Fibroblast of skin of abdomen (primary cell): ENCODE measurements around the gene IL16.
"Not testable (repeated sequence)": the region's sequence is repeated elsewhere in the genome, so short reads cannot be mapped to it uniquely, and the experiment has no call there.

Experiments used
- DNase-seq: peaks from one replicate; pipeline ENCODE4 v3.0.0-alpha.2; 2013

IL16 gene

DNA sequence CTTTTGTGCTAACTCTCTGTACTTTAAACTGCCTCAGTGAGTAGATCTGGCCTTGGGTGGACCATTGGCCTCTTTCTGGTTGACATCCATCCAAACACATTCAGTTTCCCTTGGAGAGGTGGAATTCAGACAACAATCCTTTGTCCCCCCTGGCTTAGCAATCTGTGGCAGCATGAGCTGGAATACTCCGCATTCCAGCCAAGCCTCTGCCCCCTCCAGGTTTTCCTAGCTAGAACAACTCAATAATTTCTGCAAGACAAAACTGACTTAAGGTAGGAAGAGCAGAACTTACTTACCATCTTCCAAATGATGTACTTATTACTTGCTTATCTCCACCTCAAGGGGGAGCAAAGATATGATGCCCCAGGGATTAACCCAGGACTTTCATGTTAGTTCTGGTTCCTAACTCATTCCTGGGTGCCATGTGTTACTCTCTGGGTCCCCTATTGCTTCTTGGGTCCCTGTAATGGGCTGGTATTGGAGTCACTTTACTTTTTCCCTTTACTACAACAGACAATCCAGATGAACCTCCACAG is 21.8 kb upstream of the IL16 start:
- no peak for DNase-seq

DNA sequence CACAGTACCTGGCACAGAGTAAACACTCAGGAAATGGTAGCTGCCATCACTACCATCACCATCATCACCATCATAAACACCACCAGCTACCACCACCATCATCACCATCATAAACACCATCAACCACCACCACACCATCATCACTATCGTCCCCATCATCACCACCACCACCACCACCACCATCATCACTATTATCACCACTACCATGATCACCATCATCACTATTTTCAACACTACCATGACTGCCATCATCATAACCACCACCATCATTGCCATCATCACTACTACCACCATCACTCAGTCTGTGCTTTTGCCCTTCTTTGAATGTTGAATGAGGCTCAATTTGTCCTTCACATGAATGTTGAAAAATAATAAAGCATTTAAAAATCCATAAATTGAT is 21.2 kb upstream of the IL16 start:
- no peak for DNase-seq

DNA sequence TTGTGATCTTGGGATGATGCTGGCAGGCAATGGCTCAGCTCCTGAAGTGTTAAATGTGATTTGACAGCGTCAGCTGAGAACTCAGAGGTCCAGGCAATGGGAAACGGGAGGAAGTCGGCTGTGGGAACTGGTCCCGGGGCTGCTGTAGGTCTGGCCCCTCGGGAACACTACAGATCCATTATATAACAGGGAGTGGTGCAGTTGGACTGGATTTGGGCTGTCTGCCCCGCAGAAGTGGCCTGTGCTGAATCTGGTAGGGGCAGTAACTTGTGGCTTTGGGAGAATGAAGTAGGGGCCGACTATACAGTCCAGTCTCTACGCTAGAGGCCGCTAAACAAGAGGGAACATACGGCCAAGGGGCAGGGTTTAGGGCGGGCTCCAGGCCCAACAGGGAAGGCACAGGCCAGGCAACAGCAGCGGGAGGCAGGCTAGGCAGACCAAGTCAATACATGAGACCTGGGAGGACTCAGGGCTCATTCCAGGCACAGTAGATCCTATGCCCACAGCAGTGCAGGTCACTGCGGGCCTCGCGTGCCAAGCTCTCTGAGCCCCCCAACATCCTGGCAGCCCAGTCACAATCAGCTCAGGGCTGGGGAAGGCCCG is 20.3 kb upstream of the IL16 start:
- no peak for DNase-seq

DNA sequence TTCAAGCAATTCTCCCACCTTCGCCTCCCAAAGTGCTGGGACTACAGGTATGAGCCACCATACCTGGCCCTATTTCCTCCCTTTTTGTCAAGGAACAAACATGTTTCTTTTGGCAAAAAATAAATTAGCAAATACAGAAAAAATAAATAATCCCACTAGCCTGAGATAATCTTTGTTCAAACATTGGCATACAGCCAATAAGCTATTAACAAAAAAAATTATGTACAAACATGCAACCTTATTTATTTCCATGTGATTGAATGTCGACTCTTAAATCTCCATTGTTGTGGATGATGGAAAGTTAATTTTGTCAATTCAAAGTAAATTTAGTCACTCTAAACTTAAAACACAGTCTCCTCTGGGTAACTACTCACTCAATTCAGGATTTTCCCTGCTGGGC is 18.3 kb upstream of the IL16 start:
- no peak for DNase-seq

DNA sequence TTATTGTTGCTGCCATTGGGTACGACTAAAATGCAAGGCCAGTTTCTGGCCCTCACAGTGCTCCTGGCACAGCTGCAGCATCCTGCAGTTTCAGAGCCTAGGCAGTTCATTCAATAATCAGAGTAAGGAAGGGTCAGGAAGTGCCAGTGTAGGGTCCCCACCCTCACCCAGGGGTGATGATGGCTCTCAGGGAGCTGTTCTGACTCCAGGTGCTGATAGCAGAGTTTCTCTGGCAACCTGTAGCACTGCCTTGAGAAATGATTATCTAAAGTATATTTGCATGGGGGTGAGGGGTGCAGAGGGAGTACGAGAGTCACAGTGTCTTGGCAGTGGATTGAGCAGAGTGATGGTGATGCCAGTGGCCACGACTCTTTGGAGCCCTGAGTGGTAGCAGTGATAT is 15.5 kb upstream of the IL16 start:
- DNase-seq: no peak

DNA sequence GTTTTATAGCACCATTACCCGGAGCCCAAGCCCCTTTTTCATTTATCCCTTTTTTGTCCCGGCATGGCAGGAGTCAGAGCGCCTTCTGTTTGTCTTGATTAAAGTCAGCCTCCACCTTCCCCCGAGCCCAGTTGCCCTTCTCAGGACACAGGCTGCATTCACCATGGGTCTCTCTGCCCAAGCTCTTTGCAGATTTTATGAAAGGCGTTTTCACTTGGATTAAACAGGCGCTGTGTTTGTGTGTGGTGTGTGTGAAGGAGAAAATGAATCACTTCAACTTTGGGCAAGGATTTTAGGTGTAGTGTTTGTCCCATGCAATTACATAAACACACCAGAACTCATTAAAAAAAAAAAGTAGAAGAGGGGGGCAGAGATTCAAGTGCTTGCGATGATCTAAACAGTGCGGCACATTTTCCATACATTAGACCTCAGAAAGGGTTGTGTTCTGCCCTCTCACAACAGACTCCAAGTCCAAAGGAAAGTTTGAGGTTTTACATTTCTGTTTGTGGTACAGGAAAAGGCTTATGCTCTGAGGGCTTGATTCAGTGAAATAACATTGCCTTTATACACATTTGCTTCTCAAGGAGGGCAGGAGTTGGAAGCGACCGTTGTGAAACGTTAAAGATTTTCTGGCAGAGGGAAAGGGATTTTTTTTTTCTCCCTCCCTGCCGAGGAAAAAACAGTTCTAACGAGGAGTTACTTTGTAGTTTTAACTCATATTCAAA is 14.5 kb upstream of the IL16 start:
- no peak for DNase-seq

DNA sequence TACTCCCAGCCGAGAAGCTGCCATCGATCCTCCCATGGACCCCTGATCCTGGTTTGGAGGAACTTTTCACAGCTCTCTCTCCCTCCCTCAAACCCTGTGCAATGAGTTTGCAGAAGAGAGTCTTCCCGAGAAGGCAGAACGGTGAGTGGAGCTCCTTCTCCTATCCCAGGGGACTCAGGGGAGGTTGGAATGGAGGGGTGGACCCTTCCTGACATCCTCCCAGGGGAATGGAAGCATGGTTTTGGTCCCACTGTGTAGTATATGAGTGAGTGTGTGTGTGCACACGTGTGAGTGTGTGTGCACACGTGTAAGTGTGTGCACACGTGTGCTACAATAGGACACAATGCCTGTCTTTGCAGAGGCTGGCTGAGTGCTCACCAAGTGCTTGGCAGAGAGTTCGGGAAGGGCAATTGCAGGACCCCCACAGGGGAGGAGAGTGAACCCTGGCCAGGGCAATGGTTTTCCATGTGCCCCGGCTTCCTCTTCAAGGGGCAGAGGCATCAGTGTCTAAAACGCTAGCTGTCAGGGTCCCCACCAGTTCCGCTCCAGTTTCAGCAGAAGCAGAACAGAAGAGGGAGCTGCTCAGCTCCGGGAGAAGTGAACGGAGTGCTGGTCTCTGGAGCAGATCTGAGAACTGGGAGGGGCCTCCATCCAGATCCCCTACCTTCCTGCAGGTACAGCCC is 13.8 kb upstream of the IL16 start:
- no peak for DNase-seq

DNA sequence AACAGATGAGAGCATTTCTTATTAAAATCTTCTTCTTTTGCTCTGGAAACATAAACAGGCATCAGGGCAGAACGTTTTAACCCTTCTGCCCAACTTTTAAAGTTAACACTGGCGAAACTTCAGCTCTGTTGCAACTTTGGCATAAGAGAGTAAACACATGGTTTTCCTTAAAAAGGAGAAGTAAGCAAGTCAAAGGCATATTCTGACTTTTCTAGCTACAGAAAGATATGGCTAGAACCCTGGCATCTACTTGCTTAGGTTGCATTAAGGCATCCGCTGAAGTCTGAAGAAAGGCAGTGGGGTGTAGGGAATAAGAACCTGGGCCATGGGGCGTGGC is 13.3 kb upstream of the IL16 start:
- no peak for DNase-seq

DNA sequence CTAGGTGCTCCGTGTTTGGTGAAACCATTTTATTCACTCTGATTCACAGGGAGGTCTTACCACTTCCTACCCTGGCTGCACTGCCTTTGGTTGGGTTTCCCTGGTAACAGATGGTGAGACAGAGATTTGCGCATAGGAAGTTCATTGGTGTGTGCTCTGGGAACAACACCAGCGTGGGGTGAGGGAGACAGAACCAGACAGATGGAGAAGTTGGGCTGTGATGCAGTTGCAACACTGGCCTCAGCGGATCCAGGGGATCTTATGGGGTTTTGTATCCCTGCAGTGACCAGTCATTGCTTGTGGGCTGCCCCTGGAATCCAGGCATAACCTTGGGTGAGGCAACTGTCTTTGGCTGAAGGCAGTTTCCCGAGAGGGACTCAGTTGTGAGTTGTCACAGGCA is 12.5 kb upstream of the IL16 start:
- no peak for DNase-seq

DNA sequence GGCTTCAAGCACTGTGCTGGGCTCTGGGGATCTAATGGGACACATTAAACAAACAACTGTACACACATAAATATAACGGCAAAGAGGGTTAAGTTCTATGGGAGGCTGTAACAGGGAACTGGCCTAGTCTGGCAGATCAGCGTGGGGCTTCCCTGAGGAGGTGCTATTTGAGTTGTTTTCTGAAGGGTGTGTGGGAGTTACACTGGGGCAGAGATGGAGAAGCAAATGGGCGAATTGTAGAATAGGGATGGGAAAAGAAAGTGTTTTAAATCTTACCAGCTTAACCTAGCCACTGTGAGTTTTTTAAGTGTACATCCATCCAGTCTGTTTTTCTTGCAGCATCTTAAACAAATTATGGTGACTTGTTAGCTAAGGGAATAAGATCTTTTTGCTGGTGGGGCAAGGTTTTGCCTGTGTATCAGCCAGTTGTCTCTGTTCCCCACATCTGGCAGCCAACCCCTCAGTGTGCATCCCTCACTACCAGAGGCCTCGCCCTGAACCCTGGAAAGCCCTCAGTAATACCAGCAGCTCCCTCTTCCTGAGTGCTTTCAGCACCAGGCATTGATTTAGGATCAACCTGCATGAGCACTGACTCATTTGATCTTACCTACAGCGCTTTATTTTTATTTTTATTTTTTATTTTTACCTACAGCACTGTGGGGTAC is 10.9 kb upstream of the IL16 start:
- no peak for DNase-seq

DNA sequence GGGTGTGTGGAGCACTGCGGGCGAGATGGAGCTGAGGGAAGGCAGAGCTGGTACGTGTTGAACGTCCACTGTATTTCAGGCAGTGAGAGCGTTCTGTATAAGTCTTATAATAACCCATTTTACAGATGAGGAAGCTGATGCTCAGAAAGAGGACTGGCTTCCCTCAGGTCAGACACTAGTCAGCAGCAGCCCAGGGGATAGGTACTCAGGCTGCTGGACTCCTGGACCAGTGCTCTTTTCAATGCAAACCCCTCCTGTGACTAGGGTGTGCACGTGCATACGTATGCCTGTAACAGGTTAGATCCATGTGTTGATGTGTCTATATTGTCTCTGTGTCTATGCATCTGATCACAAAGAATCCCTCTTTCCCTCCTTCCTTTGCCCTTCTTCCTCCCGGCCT is 8.3 kb upstream of the IL16 start:
- DNase-seq: no peak

DNA sequence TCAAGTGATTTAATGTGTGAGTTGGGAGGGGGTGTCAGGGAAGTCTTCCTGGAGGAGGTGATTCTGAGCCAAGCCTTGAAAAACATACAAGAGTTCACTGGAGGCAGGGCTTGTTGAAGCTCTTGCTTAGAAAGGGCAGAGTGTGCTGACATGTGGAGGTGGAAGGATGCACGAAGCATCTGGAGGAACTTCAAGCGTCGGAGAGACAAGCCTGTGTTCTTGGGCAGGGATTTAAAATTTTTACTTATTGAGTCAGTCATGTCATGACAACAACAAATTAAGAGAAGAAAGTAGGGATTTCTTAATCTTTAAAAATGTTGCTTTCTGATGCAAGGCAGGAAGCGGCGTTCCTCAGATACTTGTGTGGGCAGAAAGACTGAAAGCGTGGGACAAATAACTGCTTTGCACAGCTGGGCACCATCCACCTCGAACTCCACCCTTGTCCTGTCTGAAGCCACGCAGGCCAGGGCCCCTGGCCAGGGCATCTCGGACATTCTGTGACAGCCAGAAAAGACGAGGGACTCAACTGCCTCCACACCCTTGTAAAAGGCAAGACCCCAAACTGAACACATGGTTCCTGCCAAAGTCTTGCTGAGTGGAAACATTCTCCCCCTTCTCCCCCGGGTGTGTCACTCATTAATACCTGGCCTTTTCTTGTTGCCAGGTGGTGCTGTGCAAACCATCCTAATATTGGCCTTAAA is 6.9 kb upstream of the IL16 start:
- peak; percentile 98 for DNase-seq

DNA sequence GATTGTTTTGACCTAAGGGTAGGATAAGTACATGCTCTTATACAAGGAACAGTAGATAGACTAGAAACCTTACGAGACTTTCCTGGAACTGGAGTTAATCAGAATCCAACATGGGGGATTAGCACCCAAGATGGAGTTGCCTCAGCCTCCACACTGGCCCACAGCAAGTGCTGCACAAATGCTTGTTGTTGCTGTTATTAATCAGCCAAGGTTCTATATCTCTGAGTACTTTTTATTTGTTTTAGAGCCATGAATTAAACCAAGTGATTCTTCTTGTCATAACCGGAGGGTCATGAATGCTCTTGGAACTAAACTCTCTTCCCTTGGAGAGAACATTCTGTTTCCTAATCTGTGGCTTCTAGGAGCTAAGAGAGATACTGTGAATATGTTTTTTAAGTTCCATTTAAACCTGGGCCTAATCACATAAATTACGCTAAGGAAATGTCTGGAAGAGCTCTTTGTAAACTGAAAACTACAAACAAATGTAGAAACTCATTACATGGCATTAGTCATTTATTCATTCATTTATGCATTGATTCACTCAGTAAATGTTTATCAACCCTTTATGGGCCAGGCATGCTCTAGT is 5.7 kb upstream of the IL16 start:
- no peak for DNase-seq

DNA sequence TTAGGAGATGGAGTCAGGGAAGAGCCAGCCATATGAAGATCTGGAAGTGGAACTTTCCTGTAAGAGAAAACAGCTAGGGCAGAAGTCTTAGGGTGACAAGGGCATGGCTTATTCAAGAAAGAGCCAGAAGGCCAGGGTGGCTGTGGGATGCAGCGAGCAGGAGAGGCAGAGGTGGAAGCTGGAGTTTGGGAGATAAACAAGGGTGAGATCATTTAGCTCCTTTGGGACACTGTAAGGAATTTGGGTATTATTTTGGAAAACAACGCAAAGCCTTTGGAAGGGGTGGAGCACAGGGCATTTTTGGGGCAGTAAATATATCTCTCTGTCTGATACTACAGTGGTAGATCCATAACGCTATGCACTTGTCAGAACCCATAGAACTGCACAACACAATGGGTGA is 5.0 kb upstream of the IL16 start:
- no peak for DNase-seq

DNA sequence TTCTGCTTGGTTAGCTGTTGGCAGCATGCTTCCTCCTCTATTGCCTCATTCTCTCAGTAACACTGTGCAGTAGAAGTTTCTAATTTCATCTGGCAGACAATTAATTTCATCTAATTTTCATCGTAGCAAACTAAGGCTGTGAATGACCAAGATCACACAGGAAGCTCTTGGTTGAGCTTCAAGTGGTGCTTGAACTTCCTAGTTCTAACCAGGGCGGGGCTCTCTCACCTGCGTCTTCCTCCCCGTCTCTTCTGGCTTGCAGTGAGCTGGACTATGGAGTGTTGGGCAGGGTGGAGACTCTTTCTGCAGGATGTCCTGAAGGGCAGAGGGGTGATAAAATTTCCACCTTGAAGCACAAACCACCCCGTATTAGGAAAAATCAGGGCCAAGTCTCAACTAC is 2.0 kb upstream of the IL16 start:
- no peak for DNase-seq

DNA sequence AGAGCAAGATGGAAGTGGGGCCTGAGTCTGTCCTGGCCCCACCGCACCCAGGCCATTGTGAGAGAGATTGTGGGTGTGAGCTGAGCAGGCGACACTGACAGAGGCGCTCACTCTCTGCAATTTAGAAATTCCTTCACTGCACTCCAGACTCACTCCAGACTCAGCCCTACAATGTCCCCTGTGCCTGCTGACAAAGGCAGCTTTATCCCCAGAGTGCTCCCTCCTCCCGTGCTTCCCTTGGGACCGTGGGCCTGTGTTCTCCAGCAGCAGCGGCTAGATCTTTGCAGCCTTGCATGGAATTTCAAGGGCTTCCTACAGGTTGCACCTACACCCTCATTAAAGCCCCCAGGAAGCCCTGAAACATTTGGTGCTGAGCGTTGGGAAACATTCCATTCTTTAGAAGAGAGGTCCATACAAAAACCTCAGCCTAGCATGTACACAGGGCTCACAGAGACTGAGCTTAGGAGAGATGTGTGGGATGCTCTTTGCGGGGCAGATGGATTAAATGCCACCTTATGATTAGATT is 1.3 kb upstream of the IL16 start:
- DNase-seq: no peak

DNA sequence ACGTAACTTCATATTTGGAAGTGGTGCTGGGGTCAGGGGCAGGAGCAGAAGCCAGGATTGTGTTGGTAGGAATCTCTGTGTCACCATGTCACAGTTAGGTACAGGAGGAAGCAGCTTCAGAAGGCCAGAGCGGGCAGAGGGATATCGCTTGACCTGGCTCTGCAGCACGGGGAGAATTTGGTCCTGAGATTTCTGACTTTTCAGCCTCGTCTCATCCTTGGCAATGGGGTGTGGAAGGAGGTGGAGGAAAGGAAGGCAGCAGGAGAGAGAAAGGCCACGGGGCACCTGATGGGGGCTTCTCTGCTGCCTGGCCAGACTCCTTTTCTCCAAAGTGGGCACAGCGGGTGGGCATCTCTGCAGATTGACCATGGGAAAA is 564 bp downstream of the IL16 start:
- no peak for DNase-seq

DNA sequence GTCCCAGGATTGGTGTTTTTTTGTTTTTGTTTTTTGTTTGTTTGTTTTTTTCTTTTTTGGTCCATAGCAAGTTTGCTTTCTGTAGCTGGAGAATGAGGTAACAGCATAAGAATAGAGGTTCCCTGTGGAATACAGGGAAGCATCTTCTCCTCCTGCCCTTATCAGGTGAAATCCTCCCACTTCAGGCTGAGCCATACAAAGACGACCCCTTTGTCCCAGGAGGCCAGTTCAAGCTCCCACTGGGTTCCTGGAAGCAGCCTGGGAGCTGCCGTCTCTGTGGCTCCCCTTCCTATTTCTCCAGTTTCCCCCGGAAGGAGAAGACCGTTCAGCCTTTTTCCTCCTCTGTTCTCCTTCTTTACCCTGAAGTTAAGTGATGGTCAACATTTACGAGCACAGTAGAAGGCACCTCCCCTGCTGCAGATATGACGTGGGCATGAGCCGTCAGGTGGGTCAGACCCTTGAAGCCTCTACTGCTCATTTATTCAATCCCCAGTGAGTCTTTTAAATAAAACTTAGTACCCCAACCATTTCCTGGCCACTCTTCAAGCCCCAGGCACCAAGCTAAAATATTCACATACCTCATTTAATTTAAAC is 1.1 kb downstream of the IL16 start:
- no peak for DNase-seq

DNA sequence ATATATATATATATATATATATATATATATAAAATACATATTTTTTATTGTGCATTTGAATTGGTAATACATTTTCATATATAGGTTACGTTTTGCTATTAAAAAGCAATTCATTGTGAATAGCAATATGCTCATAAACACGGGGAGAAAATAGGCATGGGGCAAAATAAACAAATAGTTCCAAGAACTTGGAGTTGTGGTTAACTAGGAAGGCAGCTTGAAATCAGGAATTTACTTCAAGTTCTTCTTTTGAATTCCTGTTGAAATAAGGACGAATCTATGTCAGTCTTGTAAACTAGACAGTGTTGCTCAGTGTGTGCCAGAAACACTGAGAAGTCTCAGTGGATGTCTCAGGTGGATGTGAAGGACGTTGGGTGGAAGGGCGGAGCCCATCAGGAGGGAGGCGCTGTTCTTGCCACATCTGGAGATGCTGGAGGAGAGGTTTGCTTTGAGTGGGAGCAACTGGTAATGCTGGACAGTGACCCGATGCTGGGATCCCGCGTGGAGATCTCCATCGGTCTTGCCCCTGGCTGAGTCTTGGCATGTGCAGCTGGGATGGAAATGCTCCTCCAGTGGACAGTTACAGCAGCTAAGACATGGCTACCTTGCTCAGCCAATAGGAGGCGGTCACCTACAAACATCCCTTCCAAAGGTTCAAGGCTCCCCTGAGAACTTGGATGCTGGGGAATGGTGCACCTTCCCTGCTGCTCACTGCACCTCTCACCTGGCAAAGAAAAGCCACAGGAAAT is 2.5 kb downstream of the IL16 start:
- no peak for DNase-seq

DNA sequence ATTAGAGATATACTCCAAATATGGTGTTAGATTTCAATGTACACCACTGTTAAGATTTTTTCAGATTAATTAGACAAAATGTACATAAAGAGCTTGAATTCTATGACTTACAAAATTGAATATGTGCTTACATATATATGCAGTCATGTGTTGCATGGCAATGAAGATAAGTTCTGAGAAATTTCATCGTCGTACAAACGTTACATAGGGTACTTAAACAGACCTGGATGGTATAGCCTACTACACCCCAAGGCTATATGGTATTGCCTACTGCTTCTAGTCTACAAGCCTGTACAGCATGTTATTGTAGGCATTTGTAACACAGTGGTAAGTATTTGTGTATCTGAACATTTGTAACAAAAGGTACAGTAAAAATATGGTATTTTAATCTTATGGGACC is 9.3 kb downstream of the IL16 start:
- DNase-seq: no peak

DNA sequence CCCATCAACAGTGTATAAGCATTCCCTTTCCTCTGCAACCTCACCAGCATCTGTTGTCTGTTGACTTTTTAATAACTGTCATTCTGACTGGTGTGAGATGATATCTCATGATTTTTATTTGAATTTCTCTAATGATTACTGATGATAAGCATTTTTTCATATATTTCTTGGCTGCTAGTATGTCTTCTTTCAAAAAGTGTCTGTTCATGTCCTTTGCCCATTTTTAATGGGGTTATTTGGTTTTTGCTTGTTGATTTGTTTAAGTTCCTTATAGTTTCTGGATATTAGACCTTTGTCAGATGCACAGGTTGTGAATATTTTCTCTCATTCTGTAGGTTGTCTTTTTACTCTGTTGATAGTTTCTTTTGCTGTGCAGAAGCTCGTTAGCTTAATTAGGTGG is 11.3 kb downstream of the IL16 start:
- DNase-seq: not testable (repeated sequence)
